Daoy (cell line): ENCODE data around the gene LAPTM4A. TPM values are rescaled to one million over a fixed set of nuclear protein-coding genes. Genes with fewer than 3 reads are reported as not detected.
"Not testable (repeated sequence)": the region's sequence is repeated elsewhere in the genome, so short reads cannot be mapped to it uniquely, and the experiment has no call there.

ENCODE experiments used
- DNase-seq: peaks from one replicate; pipeline ENCODE4 v3.0.0-alpha.2; 2015; ENCODE audit warnings: low read depth
- total RNA-seq: library from RNA; depleted of rRNA; stranded (reverse); fragments of >200 nt; shearing (Covaris generic); gene quantifications from 2 replicates; pipeline ENCODE4 v1.2.3, GENCODE V29; 2014; rRNA removed

LAPTM4A gene
- 118 and 120 TPM in 2 replicates for total RNA-seq

GRCh38 chr2:20051532-20052228 lies at the start of gene LAPTM4A:
Gene LAPTM4A, minus strand, starts transcription at chr2:20051628. Its CDS starts 108 bp downstream, at chr2:20051520.
- peak; percentile 100 for DNase-seq

- no peak for DNase-seq
These were observed 49.3 kb upstream of the LAPTM4A start for GRCh38 chr2:20100711-20101110.

- DNase-seq: no peak
These were observed 48.4 kb upstream of the LAPTM4A start for GRCh38 chr2:20099780-20100179.

DNA sequence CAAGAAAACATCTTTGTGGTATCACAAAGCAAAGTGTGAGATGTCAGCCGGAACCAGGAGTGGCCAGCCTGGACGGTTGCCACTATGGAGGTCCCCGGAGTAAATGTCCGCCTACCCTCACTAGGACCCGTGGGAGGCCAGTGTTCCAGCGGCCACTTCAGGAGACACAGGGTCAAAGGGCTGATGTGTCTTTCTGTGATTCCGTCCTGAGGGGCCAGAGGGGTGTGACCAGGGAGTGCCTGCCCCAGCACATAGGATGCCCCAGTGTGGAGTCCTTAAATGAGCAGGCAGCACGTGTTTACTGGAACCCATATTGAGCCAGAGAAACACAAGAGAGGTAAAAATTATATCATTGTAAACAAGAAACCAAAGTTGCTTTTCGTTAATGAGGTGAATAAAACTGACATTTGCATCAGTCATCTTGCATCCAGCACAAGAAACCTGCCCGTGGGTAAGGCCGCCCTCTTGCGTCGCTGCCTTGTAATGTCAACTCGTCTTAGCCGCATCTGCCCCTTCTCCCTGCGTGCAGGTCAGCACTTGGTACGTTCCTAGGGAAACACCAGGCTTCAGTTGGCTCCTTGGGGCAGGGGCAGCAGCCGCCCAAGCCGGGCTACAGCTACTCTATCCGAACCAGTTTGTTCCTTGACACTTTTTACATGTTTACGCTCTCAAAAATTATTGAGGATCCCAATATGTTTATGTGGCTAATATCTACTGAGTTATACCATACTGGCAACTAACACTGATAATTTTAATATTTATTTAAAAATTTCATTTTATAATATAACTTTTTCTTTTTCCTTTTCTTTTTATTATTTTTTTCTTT lies 46.7 kb upstream of the LAPTM4A start:
- DNase-seq: peak; percentile 89

DNA sequence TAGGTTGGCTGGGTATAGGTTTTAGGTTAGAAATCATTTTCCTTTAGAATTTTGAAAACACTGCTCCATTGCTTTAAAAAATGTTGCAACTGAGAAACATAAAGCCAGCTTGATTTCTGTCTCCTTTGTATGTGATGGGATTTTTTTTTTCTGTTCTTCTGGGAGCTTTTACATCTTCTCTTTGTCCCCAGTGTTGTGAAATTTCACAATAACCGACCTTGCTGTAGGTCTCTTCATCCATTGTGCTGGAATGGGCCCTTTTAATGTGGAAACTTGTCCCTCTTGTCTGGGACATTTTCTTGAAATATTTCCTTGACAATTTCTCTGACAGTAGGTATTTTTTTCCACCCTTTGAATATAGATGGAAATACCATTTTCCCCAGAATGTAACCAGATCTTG lies 44.0 kb upstream of the LAPTM4A start:
- DNase-seq: no peak

DNA sequence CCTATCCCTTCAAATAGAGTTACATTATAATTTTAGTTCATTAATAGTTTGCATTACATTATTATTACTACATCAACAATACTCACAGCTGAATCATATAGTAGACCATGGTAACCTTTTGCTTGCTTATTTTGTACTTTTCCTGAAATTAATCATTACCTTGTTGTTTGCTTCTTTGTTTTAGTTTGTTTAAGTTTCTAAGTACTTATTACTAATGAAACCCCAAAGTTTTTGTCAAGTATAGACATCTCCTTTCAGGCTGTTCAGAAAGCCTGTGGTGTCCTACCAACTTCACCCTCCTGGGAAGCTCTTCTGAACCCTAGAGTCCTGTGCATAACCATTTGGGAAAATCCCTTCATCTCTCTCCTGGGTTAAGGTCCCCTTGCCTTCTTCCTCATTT lies 43.5 kb upstream of the LAPTM4A start:
- no peak for DNase-seq

GRCh38 chr2:20094142-20094755 lies 42.8 kb upstream of the LAPTM4A start:
- DNase-seq: no peak

DNA sequence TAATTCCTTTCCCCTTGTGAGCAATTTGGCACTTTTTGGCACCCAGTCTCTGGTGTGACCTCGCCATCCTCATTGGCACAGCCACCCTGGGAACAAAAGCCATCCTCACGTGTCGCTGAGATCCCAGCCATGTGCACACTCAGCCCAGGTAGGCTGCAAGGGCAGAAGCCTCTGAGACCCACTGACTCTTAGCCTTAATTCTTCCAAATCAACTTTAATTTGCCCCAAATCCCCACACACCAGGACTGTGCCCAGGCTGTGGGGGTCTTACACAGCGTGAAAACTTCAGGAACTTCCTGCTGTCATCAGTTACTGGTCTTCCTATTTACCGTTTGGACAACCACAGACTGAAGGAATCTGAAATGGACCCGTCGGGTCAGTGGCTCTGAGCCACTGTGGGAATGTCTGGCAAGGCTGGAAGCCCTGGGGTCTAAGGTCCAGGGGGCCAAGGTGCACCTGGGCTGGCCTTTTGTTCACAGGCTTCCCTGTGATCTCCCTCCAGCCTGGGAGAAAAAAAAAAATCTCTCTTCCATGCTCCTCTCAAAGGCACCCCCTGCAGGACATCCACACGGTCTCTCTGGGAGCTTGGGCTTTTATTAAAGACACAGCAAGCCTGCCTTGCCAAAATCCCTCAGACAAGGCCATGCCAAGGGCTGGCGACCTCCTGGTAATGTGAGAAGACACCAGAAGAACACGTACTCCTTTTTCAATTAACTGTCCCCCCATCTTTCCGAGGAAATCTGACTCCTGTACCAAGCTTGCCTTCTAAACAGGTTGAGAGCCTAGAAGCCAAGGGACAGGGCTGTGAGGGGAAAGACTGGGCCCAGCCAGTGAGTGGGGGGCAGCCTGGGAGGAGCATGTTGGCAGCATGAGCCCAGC lies 42.1 kb upstream of the LAPTM4A start:
- peak; percentile 72 for DNase-seq

- no peak for DNase-seq
These were observed 41.4 kb upstream of the LAPTM4A start for GRCh38 chr2:20092901-20093235.

- DNase-seq: no peak
These were observed 40.9 kb upstream of the LAPTM4A start for GRCh38 chr2:20092226-20092900.

GRCh38 chr2:20091305-20091991 lies 40.0 kb upstream of the LAPTM4A start:
- DNase-seq: peak; percentile 80

DNA sequence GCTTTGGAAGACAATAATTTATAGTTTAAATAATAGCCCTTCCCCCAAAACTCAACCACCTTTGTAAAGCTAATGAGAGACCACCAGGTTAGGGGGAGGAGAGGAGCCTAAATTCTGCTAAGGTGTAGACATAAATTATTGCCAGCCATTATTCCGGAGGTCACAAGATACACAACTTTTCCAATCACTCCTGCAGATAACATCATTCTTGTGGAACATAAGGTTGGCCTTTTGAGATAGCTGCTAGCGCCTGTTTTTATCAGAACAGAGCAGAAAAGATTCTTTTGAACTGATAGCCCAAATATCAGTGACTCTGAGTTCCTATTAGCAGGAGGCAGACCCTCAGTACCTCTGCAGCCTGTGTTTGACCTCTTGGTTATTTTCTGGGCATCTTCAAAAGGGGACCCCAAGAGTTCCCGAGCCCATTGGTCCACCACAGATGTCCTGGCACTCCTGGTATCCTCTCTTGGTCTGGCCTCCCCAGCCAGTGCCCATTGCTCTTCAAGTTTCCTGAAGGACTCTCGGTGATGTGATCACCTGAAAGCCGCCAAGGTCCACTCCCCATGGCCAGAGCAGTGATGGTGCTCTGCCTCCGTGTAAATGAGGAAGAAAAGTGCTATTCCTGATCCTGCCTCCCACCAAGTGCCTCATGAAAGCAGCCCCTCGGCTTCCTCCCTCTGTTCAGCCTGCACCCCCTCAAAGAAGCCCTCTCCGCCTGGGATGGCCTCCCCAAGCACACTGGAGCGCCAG lies 38.5 kb upstream of the LAPTM4A start:
- no peak for DNase-seq

GRCh38 chr2:20085909-20086308 lies 34.5 kb upstream of the LAPTM4A start:
- peak; percentile 25 for DNase-seq

DNA sequence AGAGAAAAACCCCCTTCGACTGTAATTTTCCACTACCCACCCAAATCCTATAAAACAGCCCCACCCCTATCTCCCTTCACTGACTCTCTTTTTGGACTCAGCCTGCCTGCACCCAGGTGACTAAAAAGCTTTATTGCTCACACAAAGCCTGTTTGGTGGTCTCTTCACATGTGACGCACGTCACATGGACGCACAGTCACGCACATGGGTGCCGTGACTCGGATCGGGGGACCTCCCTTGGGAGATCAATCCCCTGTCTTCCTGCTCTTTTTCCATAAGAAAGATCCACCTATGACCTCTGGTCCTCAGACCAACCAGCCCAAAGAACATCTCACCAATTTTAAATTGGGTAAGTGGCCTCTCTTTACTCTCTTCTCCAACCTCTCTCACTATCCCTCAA lies 31.4 kb upstream of the LAPTM4A start:
- not testable (repeated sequence) for DNase-seq

- no peak for DNase-seq
These were observed 30.4 kb upstream of the LAPTM4A start for GRCh38 chr2:20081841-20082240.

- DNase-seq: no peak
These were observed 29.5 kb upstream of the LAPTM4A start for GRCh38 chr2:20080839-20081415.

DNA sequence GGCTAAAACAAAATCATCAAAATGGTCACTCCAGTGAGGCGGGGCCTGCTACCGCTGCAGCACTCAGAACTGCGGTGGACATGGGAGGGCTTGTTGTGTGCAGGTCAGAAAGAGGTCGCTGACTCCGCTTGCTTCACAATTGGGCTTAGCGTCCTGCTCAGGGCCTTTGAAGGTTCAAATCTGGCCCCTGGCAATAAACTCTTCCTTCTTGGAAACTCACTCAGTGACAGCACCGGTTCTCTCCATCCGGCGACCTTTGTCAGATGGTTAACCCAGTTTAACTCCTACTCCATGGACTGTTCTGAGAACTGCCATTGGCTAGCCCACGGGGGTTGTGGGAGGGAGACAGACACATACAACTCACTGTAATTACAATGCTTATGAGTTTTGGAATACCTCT lies 29.0 kb upstream of the LAPTM4A start:
- no peak for DNase-seq

- no peak for DNase-seq
These were observed 28.2 kb upstream of the LAPTM4A start for GRCh38 chr2:20079546-20080115.

- no peak for DNase-seq
These were observed 26.0 kb upstream of the LAPTM4A start for GRCh38 chr2:20077411-20077940.
